ENCODE results near the gene MRPS12. TPM values are rescaled to one million over a fixed set of nuclear protein-coding genes. Genes with fewer than 3 reads are reported as not detected.

Gene MRPS12
- 43.6 and 49.2 TPM in 2 replicates for total RNA-seq

GRCh38 chr19:38930776-38931520 lies at the start of gene MRPS12:
TSS of gene MRPS12 (plus strand) at chr19:38930944. CDS start at chr19:38931295, 351 bp downstream.

GRCh38 chr19:38899447-38900201 lies 31.1 kb upstream of the MRPS12 start, which contains the start of the genes NFKBIB and SIRT2:
TSS of gene NFKBIB (plus strand) at chr19:38899969. CDS start at chr19:38900033, 64 bp downstream.
TSS of gene SIRT2 (minus strand) at chr19:38899618. CDS start at chr19:38899521, 97 bp downstream.

GRCh38 chr19:38929929-38930775 lies 592 bp upstream of the MRPS12 start, which contains the start of gene SARS2:
TSS of gene SARS2 (minus strand) at chr19:38930763. CDS start at chr19:38930736, 27 bp downstream.

DNA sequence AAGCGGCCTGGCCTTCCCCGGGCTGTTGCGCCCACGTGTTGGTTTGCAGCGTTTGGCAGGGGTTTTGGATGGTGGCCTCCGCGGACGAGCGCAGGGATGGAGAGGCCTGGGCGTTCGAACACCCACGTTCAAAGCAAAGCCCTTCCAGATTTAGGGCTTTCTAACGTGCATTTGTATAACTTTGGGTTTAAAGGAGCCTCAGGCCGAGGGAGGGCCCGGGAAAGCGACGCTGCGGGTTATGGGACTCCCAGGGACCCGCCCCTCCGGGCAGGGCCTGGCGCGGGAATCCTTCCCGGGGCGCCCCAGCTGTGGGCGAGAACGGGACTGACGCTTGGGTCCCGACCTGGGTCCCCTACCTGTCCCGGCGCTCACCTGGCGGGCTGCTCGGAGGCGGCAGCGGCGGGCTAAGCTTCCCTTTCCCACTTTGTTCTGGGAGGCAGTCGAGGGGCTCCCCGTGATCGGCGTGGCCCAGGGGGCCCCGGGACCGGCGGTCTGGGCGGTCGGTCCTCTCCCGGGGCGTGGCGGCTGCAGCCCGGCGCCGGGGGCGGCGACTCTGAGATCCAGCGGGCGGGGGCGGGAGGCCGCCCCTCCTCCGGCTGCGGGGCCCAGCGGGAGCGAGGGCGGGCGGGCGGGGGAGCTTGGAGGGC lies 44.6 kb downstream of the MRPS12 start, which contains the start of gene FBXO17:
Gene FBXO17 (minus strand): TSS at position 529 of the 647 bp plus-strand sequence. CDS start 25,423 bp downstream, outside the sequence.

Other genes with a start within 250 kb of the MRPS12 start
- not detected in 2 replicates for gene CAPN12, start 186.5 kb upstream of the MRPS12 start, total RNA-seq
- gene LGALS7, start 157.4 kb upstream of the MRPS12 start, total RNA-seq: not detected in 2 replicates
- not detected in 2 replicates for gene LGALS7B, start 141.7 kb upstream of the MRPS12 start, total RNA-seq
- not detected in 2 replicates for gene LGALS4, start 118.0 kb upstream of the MRPS12 start, total RNA-seq
- 25.2 and 28.7 TPM in 2 replicates for gene ECH1, start 99.2 kb upstream of the MRPS12 start, total RNA-seq
- gene HNRNPL, start 81.0 kb upstream of the MRPS12 start, total RNA-seq: 216 and 330 TPM in 2 replicates
- 2.2 and 4.3 TPM in 2 replicates for gene RINL, start 52.7 kb upstream of the MRPS12 start, total RNA-seq
- gene SIRT2, start 31.3 kb upstream of the MRPS12 start, total RNA-seq: 42.2 and 45.9 TPM in 2 replicates
- 6.6 and 8.8 TPM in 2 replicates for gene NFKBIB, start 31.0 kb upstream of the MRPS12 start, total RNA-seq
- gene CCER2, start 18.8 kb upstream of the MRPS12 start, total RNA-seq: not detected in 2 replicates
- 21.3 and 32.6 TPM in 2 replicates for gene SARS2, start 181 bp upstream of the MRPS12 start, total RNA-seq
- 24.3 and 30.7 TPM in 2 replicates for gene FBXO17, start 44.8 kb downstream of the MRPS12 start, total RNA-seq
- gene FBXO27, start 101.6 kb downstream of the MRPS12 start, total RNA-seq: 1.8 and 2.2 TPM in 2 replicates
- gene ACP7, start 153.4 kb downstream of the MRPS12 start, total RNA-seq: under 0.01 and 0.98 TPM in 2 replicates
- gene PAK4, start 194.8 kb downstream of the MRPS12 start, total RNA-seq: 6.6 and 11.9 TPM in 2 replicates